ENCODE results near the gene PALLD.

Gene PALLD

DNA sequence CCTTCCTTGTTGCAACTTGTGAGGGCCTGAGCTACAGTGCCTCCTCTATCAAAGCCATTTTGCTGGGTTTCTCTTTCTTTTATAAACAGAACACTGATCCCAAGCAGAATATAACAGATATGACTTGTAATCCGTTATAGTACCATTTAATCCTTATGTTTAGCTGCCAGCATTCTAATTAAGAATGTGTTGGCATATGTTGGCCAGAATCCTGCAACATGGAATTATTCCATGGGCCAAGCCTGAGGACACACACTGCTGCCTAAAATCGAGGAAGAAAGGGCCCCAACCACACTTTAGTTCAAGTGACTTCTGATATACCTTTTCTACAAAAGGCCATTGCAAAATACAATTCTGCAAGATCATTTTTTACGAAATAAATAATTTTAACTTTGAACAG lies 28.0 kb downstream of the PALLD start:
- no peak for DNase-seq (ENCODE audit: low read depth, low spot score)

DNA sequence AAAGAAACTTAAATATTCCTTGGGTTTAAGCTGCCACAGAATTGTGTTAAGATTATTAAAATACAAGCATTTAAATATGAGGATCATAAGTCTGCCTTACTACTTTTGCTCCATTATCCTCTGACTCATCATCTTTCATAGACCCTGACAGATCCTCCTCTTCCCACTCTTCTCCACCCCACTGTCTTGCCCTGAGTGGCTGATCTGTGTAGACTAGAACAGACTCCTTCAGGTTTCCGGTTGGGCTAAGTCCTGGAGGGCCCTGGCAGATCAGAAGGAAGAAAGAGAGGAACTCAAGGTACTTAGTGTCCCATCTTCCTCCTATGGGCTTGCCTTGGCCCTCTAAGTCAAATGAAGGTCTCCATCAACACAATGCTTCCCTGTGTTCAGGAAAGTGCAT lies 30.7 kb downstream of the PALLD start:
- DNase-seq (ENCODE audit: low read depth, low spot score): no peak

DNA sequence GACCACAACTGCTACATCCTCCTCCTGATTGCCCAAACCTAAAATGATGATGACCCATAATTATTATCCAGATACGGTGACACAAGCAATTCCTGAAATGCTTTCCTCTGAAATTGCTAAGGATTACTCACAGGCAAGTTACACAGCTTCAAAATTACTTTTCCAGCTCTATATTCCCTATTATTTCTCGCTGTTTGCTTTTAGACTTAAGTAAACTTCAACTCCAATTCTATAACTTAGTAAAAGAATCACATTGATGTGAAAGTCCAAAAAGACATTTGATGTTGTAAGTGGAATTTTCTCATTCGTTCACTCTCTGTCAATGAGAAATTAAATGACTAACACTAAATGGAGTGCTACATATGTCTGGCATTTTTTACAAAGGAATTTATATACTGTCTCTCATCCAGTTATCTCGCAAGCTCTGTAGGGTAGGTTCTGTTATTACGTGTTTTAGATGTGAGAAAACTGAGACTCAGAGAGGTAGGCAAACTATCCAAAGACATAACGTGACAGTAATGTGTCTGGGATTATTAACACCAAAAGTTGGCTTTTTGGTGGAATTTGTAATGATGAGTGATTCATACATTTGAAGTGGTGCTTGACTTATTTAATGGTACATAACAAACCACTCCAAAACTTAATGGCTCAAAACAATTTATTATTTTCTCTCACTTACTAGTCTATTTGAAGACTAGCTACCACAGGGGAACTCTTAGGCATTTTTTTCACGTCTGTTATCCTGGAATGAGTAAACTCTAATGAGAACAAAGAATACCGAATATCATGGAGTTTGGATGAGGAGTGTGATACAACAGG lies 31.5 kb downstream of the PALLD start:
- no peak for DNase-seq (ENCODE audit: low read depth, low spot score)

DNA sequence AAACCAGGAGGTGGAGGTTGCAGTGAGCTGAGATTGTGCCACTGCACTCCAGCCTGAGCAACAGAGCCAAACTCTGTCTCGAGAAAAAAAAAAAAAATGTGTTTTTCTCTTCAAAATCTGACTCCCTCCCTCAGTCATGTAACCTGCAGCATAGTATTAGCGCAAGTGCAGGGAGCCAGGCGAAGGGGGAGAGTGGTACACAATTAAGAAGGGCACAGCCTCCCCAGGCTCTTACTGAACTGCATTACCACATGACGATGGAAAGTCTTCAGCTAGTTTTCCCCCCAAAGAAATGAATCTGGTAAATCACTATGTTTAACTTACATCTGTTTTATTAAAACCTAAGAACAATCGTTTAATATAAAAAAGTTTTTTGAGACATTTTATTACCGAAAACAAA lies 32.4 kb downstream of the PALLD start:
- no peak for DNase-seq (ENCODE audit: low read depth, low spot score)

DNA sequence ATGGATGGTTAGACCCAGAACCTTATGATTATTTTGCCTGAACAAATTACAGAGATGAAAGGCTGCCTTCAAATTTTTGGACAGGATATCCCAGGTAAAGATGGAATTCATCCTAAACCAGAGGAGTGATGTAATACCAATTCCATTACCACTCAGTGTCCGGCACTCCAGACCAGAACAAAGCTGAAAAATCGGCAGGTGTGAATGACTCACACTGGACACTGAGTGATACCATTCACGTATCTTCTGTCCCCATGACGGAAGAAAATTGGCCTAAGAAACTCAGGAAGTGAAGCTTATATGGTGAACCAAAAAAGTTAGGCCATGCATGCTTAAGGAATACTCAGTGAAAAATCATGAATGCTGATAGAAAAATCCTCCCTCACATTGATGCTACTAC lies 34.5 kb downstream of the PALLD start:
- DNase-seq (ENCODE audit: low read depth, low spot score): no peak

DNA sequence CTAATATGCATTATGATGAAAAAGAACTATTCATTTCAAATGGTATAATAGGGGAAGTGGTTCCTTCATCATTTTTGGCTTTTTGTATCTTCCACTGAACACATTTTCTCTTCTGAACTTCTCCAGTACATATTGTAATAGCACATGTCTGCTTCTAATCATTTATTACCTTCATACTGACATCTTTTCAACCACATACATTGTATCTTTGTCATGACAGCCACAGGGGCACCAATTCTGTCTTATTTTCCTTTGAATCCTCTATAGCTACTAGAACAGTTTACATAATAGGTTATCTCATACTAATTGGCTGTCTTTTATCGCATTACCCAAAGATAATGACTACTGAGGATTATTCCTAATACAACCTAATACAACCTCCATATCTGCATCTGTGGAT lies 37.7 kb downstream of the PALLD start:
- no peak for DNase-seq (ENCODE audit: low read depth, low spot score)

DNA sequence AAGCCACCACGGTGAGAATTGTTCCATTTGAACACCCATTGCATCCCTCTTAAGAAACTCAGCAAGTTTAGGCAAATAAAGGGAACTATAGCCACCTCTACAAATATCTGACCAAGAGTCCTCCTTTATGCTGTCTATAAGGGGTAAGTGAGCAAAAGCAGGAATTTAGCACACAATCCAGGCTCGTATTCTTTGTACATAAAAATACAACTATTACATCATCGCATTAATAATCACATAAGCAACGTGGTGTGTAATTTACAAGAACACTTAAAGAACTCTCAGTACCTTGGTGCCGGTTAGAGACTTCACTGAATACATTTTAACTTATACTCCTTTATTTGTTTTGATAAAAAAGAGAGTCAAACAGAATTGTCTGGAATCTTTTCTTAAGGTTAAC lies 38.8 kb downstream of the PALLD start:
- DNase-seq (ENCODE audit: low read depth, low spot score): no peak

DNA sequence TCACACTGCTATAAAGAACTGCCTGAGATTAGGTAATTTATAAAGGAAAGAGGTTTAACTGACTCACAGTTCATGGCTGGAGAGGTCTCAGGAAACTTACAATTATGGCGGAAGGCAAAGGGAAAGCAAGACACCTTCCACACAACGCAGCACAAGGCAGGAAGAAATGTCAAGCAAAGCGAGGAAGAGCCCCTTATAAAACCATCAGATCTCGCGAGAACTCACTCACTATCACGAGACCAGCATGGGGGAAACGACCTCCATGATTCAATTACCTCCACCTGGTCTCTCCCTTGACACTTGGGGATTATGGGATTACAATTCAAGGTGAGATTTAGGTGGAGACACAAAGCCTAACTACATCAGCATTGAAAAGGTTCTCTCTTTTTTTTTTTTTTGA lies 39.6 kb downstream of the PALLD start:
- no peak for DNase-seq (ENCODE audit: low read depth, low spot score)

DNA sequence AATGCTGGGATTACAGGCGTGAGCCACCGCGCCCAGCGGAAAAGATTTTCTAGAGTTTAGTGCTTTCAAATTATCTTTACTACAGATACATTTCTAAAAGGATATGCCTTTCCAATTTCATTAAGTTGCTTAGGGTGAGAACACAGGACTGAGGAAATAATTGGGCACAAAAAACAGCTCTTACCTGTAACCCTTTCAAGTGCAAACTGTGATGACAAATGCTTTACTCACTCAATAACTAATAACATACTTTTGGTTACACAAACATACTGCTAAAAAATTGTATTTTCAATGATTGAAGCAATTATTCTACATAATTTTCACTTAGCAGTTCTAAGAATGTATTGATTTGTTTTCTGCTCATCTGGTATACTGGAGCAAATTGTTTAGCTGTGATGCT lies 40.2 kb downstream of the PALLD start:
- no peak for DNase-seq (ENCODE audit: low read depth, low spot score)

DNA sequence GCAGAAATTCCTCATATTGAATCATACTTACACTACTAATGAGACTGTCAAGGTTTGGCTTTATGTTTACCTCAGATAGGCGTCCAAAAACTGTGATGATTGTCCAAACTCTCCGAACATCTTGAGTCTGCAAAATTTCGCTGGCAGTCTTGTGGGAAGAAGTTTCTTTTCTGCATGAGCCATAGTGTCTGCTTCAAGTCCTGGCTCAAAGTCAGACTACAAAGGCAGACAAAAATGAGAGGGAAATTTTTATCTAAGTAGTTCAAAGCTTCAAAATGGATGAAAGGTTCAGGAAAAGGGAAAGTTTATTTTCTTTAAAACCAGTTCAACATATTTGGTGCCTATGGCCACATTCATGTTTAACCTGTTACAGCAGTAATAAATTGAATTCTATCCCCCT lies 40.7 kb downstream of the PALLD start:
- no peak for DNase-seq (ENCODE audit: low read depth, low spot score)

DNA sequence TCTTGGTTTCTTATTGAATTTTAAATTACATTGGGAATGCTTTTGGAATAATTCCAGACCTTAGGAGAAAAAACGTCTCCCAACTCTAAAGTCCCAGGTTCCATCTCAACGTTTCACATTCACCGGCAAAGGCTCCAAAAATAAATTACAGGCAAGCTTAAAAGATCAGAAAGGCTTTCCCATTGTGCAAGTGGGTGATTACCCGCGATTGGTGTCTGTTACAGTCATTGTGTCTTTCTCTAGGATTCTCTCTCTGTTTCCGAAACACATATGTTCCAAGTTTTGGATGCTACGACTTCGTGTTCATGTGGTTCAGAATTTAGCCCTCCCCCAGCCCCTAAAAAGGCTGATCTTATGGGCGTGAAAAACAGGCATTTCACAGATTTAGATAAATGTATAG lies 41.8 kb downstream of the PALLD start:
- DNase-seq (ENCODE audit: low read depth, low spot score): no peak

DNA sequence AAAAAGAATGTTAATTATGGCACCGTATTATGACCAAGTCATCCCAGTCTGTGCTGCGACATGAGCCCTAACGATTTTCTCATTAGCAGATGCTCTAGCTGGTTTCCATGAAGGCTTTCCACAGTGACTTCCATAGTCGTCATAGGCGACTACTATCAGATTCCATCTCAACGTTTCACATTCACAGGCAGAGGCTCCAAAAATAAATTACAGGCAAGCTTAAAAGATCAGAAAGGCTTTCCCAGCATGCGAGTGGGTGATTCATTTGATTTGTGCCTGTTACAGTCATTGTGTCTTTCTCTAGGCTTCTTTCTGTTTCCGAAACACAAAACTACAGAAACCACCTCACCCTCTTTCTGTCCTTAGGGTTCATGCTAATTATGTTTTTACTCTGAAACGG lies 43.2 kb downstream of the PALLD start:
- DNase-seq (ENCODE audit: low read depth, low spot score): peak; percentile 71

DNA sequence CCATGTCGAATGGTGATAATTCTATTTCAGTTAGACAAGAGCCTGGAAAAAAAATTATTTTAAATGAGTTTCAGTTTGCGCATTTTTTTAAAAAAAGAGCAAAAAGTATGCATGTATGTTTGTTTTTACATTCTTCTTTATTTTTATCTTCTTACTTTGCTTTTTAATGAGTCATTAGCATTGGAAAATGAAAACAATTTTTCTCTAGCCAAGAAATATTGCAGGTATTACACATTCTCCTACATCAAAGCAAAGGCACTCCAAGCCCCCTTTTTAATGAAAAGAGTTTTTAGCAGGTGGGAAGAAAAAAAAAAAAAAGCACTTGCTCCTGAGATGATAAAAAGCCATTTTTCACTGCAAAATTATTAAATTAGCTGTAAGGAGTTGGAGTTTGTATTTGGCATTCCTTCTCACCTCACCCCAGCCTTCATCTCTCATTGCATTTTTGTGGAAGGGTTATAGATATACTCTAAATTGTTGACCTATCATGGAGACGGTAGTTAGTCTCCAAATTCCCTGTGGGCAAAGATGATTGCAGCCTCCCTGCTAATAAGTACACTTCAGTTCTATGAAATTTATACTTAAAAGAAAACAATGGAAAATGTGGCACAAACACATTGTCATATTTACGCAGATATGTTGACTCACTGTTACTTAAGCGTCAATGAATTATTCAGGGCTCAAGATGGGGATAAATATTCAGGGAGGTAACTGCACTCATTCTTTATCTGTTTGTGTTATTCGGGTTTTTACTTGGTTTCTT lies 43.8 kb downstream of the PALLD start:
- DNase-seq (ENCODE audit: low read depth, low spot score): no peak

DNA sequence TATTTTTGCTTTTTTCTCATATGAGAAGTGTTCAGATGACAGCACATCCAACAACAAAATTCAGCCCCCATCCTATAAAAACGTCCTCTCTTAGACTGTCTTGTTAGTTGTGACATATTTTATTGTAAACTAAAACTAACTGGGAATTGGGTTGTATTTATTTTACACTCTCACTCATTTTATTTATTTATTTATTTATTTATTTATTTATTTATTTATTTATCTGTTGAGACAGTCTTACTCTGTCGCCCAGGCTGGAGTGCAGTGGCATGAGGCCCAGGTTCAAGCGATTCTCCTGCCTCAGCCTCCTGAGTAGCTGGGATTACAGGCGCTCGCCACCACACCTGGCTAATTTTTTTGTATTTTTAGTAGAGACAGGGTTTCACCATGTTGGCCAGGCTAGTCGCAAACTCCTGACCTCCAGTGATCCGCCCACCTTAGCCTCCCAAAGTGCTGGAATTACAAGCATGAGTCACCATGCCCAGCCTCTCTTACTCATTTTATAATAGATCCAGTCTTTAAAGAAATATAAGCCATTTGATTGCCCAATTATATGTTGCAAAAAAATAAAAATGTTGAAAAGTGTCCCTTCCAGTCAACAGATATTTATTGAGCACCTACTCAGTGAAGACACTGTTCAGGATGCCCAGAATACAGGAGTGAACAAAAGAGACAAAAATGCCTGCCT lies 44.6 kb downstream of the PALLD start:
- DNase-seq (ENCODE audit: low read depth, low spot score): peak; percentile 48

DNA sequence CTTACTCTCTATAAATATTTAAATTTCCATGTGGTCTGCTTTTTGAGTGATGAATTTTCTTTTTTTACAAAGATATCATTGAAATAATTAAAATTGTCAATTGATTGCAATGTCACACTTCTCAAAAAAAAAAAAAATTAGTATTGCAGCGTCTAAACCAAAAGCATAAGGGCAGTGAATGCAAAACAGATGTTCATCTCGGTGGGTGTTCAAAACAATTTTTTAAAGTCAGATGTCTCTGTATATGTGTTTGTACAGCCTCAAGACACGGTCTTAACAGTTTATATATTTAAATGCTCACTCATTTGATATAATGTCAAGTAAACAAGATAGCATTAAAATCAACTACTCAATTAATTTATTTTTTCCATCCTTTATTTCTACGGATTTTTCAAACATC lies 52.3 kb downstream of the PALLD start:
- DNase-seq (ENCODE audit: low read depth, low spot score): no peak

DNA sequence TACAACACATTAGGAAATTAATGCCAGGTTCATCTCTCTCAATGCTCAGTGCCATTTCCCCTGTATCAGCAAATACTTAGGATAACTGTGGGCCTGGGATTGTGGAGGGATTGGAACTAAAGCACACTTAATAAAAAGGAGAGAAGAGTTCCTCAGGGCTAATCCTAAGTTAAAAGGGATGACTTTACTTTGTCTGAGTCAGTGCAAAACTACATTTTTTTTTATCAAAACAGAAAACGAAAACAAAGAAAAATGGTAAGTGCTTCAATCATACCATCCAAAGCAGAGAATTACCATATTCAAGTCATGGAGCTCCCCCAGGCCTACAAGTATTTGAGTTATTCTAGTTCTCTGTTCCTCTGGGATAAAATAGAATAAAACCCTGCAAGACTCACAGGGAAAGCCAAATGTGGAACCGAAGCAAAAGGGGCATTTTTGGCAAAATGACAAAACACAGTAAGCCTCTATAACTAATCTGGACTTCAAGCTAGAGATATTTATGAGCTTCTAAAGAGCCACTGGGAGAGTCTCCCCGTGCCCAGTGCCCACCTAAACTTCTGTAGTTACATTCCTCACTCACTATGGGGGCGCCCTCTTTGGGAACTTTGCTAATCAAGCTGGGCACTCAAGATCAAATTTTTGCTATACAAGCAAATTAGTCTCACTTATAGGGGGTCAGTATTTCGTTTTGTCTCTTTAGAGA lies 53.4 kb downstream of the PALLD start:
- peak; percentile 43 for DNase-seq (ENCODE audit: low read depth, low spot score)

DNA sequence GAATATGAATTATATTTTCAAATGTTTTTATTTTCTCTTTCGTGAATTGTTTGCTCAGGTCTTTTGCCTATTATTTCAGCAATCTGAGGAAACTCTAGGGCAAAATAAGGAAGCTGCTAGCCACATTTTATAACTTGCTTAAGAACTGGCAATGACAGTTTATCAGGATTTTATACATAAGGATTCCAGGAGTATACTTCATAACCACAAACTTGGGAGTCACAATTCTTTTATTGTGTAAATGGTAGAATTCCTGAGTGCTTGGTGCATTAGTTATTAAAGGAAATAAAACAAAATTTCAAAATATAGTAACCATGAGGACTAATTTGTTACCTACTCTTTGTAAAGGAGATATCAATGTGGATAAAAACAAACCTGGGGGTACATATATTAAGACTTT lies 54.4 kb downstream of the PALLD start:
- peak; percentile 62 for DNase-seq (ENCODE audit: low read depth, low spot score)

DNA sequence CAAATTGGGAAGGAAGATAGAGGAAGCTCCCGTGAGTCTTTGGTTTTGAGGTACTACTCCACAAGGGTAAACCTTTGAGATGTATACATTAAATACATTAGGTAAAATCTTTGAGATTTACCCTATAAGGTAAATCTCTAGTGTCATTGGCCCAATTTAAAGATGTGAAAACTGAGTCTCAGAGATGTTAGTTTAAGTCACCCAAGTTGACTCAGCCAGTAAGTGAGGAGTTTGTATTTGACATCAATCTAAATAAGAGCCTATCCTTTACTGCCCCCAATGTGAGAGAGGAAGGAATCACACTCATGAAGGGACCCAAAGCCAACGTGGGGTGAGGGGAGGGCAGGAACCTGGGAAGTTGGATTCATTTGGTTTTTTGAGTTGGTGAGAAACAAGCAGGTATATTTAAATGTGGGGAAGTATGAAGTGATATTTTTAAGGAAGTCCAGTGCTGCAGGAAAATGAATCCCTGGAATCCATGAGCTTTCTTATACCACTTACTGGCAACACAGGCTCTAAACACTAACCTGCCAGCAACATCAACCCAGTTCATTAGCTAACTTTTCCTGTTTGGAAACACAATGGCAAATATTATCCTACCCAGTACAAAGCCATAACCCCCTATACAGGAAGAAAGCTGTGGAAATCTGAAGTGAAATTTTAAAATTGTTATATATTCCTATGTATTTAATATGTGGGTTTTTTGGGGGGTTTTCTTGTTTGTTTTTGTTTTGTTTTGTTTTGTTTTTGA lies 55.3 kb downstream of the PALLD start:
- no peak for DNase-seq (ENCODE audit: low read depth, low spot score)

DNA sequence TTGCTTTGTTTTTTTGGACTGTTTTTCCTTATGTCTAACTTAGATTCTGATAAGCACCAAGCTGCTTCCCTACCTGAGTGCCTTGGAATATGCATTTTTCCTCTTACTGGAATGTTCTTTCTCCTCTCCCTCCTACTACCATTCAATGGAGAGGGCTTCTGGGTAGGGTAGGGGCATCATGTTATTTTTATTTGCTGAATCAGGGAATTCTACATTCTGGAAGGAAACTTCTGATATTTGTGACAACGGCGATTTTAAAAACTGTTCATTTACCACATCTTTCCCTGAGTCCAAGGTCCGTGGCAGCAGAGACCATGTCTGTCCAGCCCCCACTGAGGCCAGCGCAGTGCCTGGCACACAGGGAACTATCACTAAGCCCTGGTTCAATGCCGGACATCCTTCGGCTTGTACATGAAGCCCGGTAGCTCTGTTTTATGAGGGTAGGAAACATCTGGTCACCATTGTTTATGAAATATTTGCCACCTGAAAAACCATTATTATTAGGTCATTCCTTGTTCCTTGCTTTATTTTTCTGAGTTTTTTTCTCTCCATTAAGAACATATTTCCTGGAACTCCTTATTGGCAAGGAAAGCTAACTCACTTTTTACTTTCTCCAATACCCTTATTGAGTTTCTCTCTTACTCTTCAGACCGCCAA lies 57.0 kb downstream of the PALLD start:
- DNase-seq (ENCODE audit: low read depth, low spot score): no peak

DNA sequence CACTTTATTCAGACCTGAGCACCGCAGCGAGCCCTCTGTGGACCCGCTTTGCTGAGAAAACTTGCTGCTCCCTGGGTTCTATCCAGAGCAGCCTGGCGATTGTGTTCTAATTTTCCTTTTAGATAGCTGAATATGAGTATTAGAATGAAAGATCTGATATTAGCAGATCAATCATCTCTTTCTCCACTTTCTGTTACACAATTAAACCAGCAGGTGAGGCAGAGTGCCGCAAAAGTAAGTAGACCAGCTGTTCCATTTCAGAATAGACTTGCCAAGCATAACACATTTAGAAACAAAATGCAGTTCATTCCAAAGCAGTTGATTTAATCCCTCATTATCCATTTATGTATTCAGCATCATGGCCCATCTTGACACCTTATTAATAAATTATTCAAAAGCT lies 58.6 kb downstream of the PALLD start:
- no peak for DNase-seq (ENCODE audit: low read depth, low spot score)

DNA sequence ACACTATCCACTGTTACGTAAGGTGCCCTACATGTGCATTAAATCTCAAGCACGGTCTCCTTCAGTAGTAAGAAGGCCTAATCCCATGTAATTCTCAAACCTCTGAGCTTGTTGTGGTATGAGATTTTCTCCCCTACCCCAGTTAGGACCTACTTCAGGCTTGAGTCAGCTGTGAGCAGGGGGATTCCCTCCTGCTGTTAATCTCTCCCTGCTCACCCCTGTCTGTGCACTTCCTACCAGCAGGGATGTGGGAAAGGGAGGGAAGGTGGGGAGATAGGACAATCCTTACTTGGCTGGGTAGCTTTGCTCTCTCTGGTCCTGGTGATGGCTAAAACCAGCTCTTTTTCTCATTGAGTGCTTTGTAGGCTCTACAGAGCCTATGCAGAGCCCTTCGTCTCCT lies 60.8 kb downstream of the PALLD start:
- no peak for DNase-seq (ENCODE audit: low read depth, low spot score)

Measured in astrocyte of the hippocampus (primary cell).